ENCODE results near the gene GAP43. TPM values are rescaled to one million over a fixed set of nuclear protein-coding genes. Genes with fewer than 3 reads are reported as not detected.

GAP43 gene
- total RNA-seq, 1 donor from 2014 or later: 16.1 TPM

- Mint-ChIP-seq H3K36me3 (ENCODE audit: low read depth, unreplicated experiment) (no peaks in the 10 kb centered on the region), H3K27ac (ENCODE audit: unreplicated experiment) (no peak overlapping the region), H3K9me3 (ENCODE audit: unreplicated experiment) (no peaks in the 10 kb centered on the region), H3K27me3 (ENCODE audit: unreplicated experiment) (no peaks in the 10 kb centered on the region), H3K4me3 (ENCODE audit: unreplicated experiment) (no peak overlapping the region), H3K4me1 (ENCODE audit: unreplicated experiment) (no peaks in the 10 kb centered on the region)
- no peak for TF ChIP-seq CTCF (IDR thresholded peaks at IDR 0.05; ENCODE audit: unreplicated experiment)
- no peak for DNase-seq (ENCODE audit: low spot score)
These were observed 60.5 kb downstream of the GAP43 start for GRCh38 chr3:115683773-115684172.

- no peak overlapping the region for H3K4me3 Mint-ChIP-seq (ENCODE audit: unreplicated experiment)
These were observed 61.8 kb downstream of the GAP43 start for GRCh38 chr3:115685097-115685496.

GRCh38 chr3:115687721-115688120 lies 64.4 kb downstream of the GAP43 start:
- Mint-ChIP-seq H3K27me3 (ENCODE audit: unreplicated experiment) (no peaks in the 10 kb centered on the region), H3K36me3 (ENCODE audit: low read depth, unreplicated experiment) (no peaks in the 10 kb centered on the region), H3K4me1 (ENCODE audit: unreplicated experiment) (peaks cover 2% of the 10 kb centered on the region), H3K4me3 (ENCODE audit: unreplicated experiment) (no peak overlapping the region), H3K9me3 (ENCODE audit: unreplicated experiment) (no peaks in the 10 kb centered on the region), H3K27ac (ENCODE audit: unreplicated experiment) (no peak overlapping the region)
- no peak for DNase-seq (ENCODE audit: low spot score)
- TF ChIP-seq CTCF (IDR thresholded peaks at IDR 0.05; ENCODE audit: unreplicated experiment): no peak

More at GRCh38 chr3:115685097-115685496, 61.8 kb downstream of the GAP43 start:
- no peak overlapping the region for H3K27ac Mint-ChIP-seq (ENCODE audit: unreplicated experiment)
- H3K36me3 Mint-ChIP-seq (ENCODE audit: low read depth, unreplicated experiment): no peaks in the 10 kb centered on the region
- TF ChIP-seq CTCF (IDR thresholded peaks at IDR 0.05; ENCODE audit: unreplicated experiment): no peak
- no peaks in the 10 kb centered on the region for H3K27me3 Mint-ChIP-seq (ENCODE audit: unreplicated experiment)
- DNase-seq (ENCODE audit: low spot score): no peak
- no peaks in the 10 kb centered on the region for H3K4me1 Mint-ChIP-seq (ENCODE audit: unreplicated experiment)
- H3K9me3 Mint-ChIP-seq (ENCODE audit: unreplicated experiment): no peaks in the 10 kb centered on the region

GRCh38 chr3:115688418-115688817 lies 65.1 kb downstream of the GAP43 start:
- H3K27ac Mint-ChIP-seq (ENCODE audit: unreplicated experiment): no peak overlapping the region

GRCh38 chr3:115689928-115690327 lies 66.6 kb downstream of the GAP43 start:
- Mint-ChIP-seq H3K27me3 (ENCODE audit: unreplicated experiment) (no peaks in the 10 kb centered on the region), H3K27ac (ENCODE audit: unreplicated experiment) (no peak overlapping the region), H3K4me1 (ENCODE audit: unreplicated experiment) (peaks cover 2% of the 10 kb centered on the region), H3K36me3 (ENCODE audit: low read depth, unreplicated experiment) (no peaks in the 10 kb centered on the region), H3K9me3 (ENCODE audit: unreplicated experiment) (no peaks in the 10 kb centered on the region), H3K4me3 (ENCODE audit: unreplicated experiment) (no peak overlapping the region)
- no peak for TF ChIP-seq CTCF (IDR thresholded peaks at IDR 0.05; ENCODE audit: unreplicated experiment)
- DNase-seq (ENCODE audit: low spot score): no peak

More at GRCh38 chr3:115688418-115688817, 65.1 kb downstream of the GAP43 start:
- no peaks in the 10 kb centered on the region for H3K36me3 Mint-ChIP-seq (ENCODE audit: low read depth, unreplicated experiment)
- DNase-seq (ENCODE audit: low spot score): no peak
- H3K4me1 Mint-ChIP-seq (ENCODE audit: unreplicated experiment): peaks cover 2% of the 10 kb centered on the region
- H3K9me3 Mint-ChIP-seq (ENCODE audit: unreplicated experiment): no peaks in the 10 kb centered on the region
- H3K4me3 Mint-ChIP-seq (ENCODE audit: unreplicated experiment): no peak overlapping the region
- TF ChIP-seq CTCF (IDR thresholded peaks at IDR 0.05; ENCODE audit: unreplicated experiment): no peak
- no peaks in the 10 kb centered on the region for H3K27me3 Mint-ChIP-seq (ENCODE audit: unreplicated experiment)

Measured in endothelial cell (in vitro differentiated cells).